ENCODE data around the gene NPC1. TPM values are rescaled to one million over a fixed set of nuclear protein-coding genes. Genes with fewer than 3 reads are reported as not detected.
"Not testable (repeated sequence)": the region's sequence is repeated elsewhere in the genome, so short reads cannot be mapped to it uniquely, and the experiment has no call there.

The NPC1 gene
- total RNA-seq, 1 experiment from 2014 or later: 51.6 TPM

GRCh38 chr18:23512641-23513040, 73.7 kb downstream of the NPC1 start:
- H3K27ac ChIP-seq (ENCODE audit: low read depth, low read length): no peak overlapping the region
- peaks cover 8 to 10% of the 10 kb centered on the region in 2 experiments; a peak in 3 of 4 replicates for H3K36me3 ChIP-seq (ENCODE audit: control insufficient read depth in 1 of 2, insufficient read depth in 2 of 2, low read length in 2 of 2)
- BruUV-seq (replicated peaks): no TSS peak
- 0 out of 4 replicates have a peak, but pooled peaks cover 0 to 2% of the 10 kb centered on the region in 2 experiments for H3K4me1 ChIP-seq (ENCODE audit: control insufficient read depth in 1 of 2, insufficient read depth in 2 of 2, low read length in 2 of 2)
- H3K9ac ChIP-seq (ENCODE audit: low read length): no peak overlapping the region
- ChIA-PET POLR2A (no interaction called here), CTCF (interaction anchor here (1.1 kb wide), 1 partner anchor 190 kb away, joined by 4 read pairs; no protein-coding TSS in a partner anchor), RAD21 (ENCODE audit: low non-redundant PET in 1 of 2, low total read pairs in 2 of 2, uncharacterized antibody in 2 of 2, unreplicated experiment in 2 of 2) (no interaction called here)
- ATAC-seq (no peak), DNase-seq (ENCODE audit: low read depth, low spot score) (no peak)
- no peaks in the 10 kb centered on the region for H4K20me1 ChIP-seq (ENCODE audit: insufficient read depth)
- H3K9me2 ChIP-seq (ENCODE audit: insufficient read depth): no peaks in the 10 kb centered on the region
- TF ChIP-seq ZNF274 (IDR thresholded peaks at IDR 0.05; ENCODE audit: low read depth, low read length) (no peak), SIN3A (IDR thresholded peaks at IDR 0.05; ENCODE audit: low read depth) (no peak), CEBPB (IDR thresholded peaks at IDR 0.05; ENCODE audit: low read depth) (no peak), EZH2phosphoT487 (IDR thresholded peaks at IDR 0.05; ENCODE audit: borderline replicate concordance) (no peak), YY1 (IDR thresholded peaks at IDR 0.05; ENCODE audit: extremely low read depth, insufficient replicate concordance, low read depth, low read length) (no peak), EGR1 (IDR thresholded peaks at IDR 0.05; ENCODE audit: low read depth) (no peak), SP1 (IDR thresholded peaks at IDR 0.05; ENCODE audit: low read depth) (no peak)
- no peaks in the 10 kb centered on the region for H3K9me3 ChIP-seq (ENCODE audit: control insufficient read depth in 1 of 2, insufficient read depth in 1 of 2, low read depth in 1 of 2, low read length in 2 of 2)
- H3K27me3 ChIP-seq (ENCODE audit: insufficient read depth, low read length): no peaks in the 10 kb centered on the region
- no peak overlapping the region for H3K4me2 ChIP-seq (ENCODE audit: low read length)
- H3K4me3 ChIP-seq (replicated peaks in 1 of 2; ENCODE audit: low read depth in 1 of 2, low read length in 2 of 2): no peak overlapping the region
- H2AFZ ChIP-seq (ENCODE audit: low read depth, low read length, poor library complexity, severe bottlenecking): no peak overlapping the region
- peaks cover 5% of the 10 kb centered on the region; the same call in 1 of the 2 replicates for H3K79me2 ChIP-seq (ENCODE audit: insufficient read depth, low read length)
- intact Hi-C loops (cut with micrococcal nuclease): no loop called here

- H3K36me3 ChIP-seq (ENCODE audit: control insufficient read depth in 1 of 2, insufficient read depth in 2 of 2, low read length in 2 of 2); H3K27me3 ChIP-seq (ENCODE audit: insufficient read depth, low read length); ATAC-seq; BruUV-seq (replicated peaks); H3K9me2 ChIP-seq (ENCODE audit: insufficient read depth); H3K9me3 ChIP-seq (ENCODE audit: control insufficient read depth in 1 of 2, insufficient read depth in 1 of 2, low read depth in 1 of 2, low read length in 2 of 2); H4K20me1 ChIP-seq (ENCODE audit: insufficient read depth); POLR2A ChIA-PET; intact Hi-C loops (cut with micrococcal nuclease); H3K4me1 ChIP-seq (ENCODE audit: control insufficient read depth in 1 of 2, insufficient read depth in 2 of 2, low read length in 2 of 2); DNase-seq (ENCODE audit: low read depth, low spot score); H3K4me3 ChIP-seq (replicated peaks in 1 of 2; ENCODE audit: low read depth in 1 of 2, low read length in 2 of 2); H3K79me2 ChIP-seq (ENCODE audit: insufficient read depth, low read length); H2AFZ ChIP-seq (ENCODE audit: low read depth, low read length, poor library complexity, severe bottlenecking); H3K9ac ChIP-seq (ENCODE audit: low read length); H3K27ac ChIP-seq (ENCODE audit: low read depth, low read length); H3K4me2 ChIP-seq (ENCODE audit: low read length); RAD21 ChIA-PET (ENCODE audit: low non-redundant PET in 1 of 2, low total read pairs in 2 of 2, uncharacterized antibody in 2 of 2, unreplicated experiment in 2 of 2): not testable (repeated sequence)
- CTCF ChIA-PET: interaction anchor here (1.1 kb wide), 1 partner anchor 191 kb away, joined by 4 read pairs; no protein-coding TSS in a partner anchor
These were observed 74.1 kb downstream of the NPC1 start for GRCh38 chr18:23512216-23512615.

GRCh38 chr18:23510923-23511322, 75.4 kb downstream of the NPC1 start:
- H3K9ac ChIP-seq (ENCODE audit: low read length); H4K20me1 ChIP-seq (ENCODE audit: insufficient read depth); BruUV-seq (replicated peaks); H3K27me3 ChIP-seq (ENCODE audit: insufficient read depth, low read length); intact Hi-C loops (cut with micrococcal nuclease); POLR2A ChIA-PET; H3K36me3 ChIP-seq (ENCODE audit: control insufficient read depth in 1 of 2, insufficient read depth in 2 of 2, low read length in 2 of 2); H3K9me2 ChIP-seq (ENCODE audit: insufficient read depth); H2AFZ ChIP-seq (ENCODE audit: low read depth, low read length, poor library complexity, severe bottlenecking); H3K9me3 ChIP-seq (ENCODE audit: control insufficient read depth in 1 of 2, insufficient read depth in 1 of 2, low read depth in 1 of 2, low read length in 2 of 2); RAD21 ChIA-PET (ENCODE audit: low non-redundant PET in 1 of 2, low total read pairs in 2 of 2, uncharacterized antibody in 2 of 2, unreplicated experiment in 2 of 2); H3K4me2 ChIP-seq (ENCODE audit: low read length); DNase-seq (ENCODE audit: low read depth, low spot score); H3K27ac ChIP-seq (ENCODE audit: low read depth, low read length); H3K4me3 ChIP-seq (replicated peaks in 1 of 2; ENCODE audit: low read depth in 1 of 2, low read length in 2 of 2); ATAC-seq; H3K4me1 ChIP-seq (ENCODE audit: control insufficient read depth in 1 of 2, insufficient read depth in 2 of 2, low read length in 2 of 2): not testable (repeated sequence)
- H3K79me2 ChIP-seq (ENCODE audit: insufficient read depth, low read length): peaks cover 17% of the 10 kb centered on the region
- CTCF ChIA-PET: interaction anchor here (1.4 to 1.8 kb wide), 2 partner anchors 12 to 192 kb away, joined by 4 to 7 read pairs; no protein-coding TSS in a partner anchor
